Tibial artery (tissue), 4 donors: ENCODE data around the gene COL4A6.

Experiments used
- DNase-seq, 2 donors: peaks; one replicate each; pipeline ENCODE4 v3.0.0-alpha.2; 2019
- H3K27ac ChIP-seq, 2 donors: fragments of 200-600 bp; sonication (generic) in 1 of 2; 1 replicate in 1 of 2; 2 replicates in 1 of 2; pipeline ENCODE4 v1.5.1; 2018 to 2019; ENCODE audit warnings: mild to moderate bottlenecking in 1 of 2
- H3K27me3 ChIP-seq, 2 donors: fragments of 200-600 bp; sonication (generic) in 1 of 2; one replicate each; pipeline versions ENCODE4 v1.5.1 to v1.6.0; 2016 to 2019
- H3K36me3 ChIP-seq, 3 donors: fragments of 200-600 bp; sonication (generic) in 2 of 3; one replicate each; pipeline ENCODE4 v1.5.1; 2016 to 2019; ENCODE audit warnings: mild to moderate bottlenecking in 2 of 3
- H3K4me1 ChIP-seq, 4 donors: fragments of 200-600 bp; sonication (generic) in 2 of 4; 1 replicate in 3 of 4; 2 replicates in 1 of 4; pipeline ENCODE4 v1.5.1; 2016 to 2019
- H3K4me3 ChIP-seq, 2 donors: fragments of 200-600 bp; sonication (generic) in 1 of 2; 1 replicate in 1 of 2; 2 replicates in 1 of 2; pipeline ENCODE4 v1.5.1; 2018 to 2019; ENCODE audit warnings: mild to moderate bottlenecking in 2 of 2
- H3K9me3 ChIP-seq, 3 donors: fragments of 200-600 bp; sonication (generic) in 1 of 3; one replicate each; pipeline ENCODE4 v1.5.1; 2016 to 2019
- CTCF ChIP-seq, 2 experiments: fragments of 200-600 bp in 1 of 2; fragments of 450-650 bp in 1 of 2; IDR thresholded peaks; one replicate each; pipeline ENCODE4 v1.5.1; 2017 to 2019; ENCODE audit warnings: antibody characterized with exemption in 2 of 2, mild to moderate bottlenecking in 1 of 2, moderate library complexity in 1 of 2
- intact Hi-C: fragments of 100-400 bp; cut with DNase I; formaldehyde crosslinking; loops from one replicate; pipeline ENCODE4 v1.15.0; 2023; ENCODE audit warnings: low total_unique reads

The COL4A6 gene

GRCh38 chrX:108359806-108360602 is 78.2 kb downstream of the COL4A6 start:
- no peak for TF ChIP-seq CTCF (IDR thresholded peaks at IDR 0.05)
- Histone ChIP-seq H3K9me3 (no peaks in the 10 kb centered on the region), H3K4me3 (no peak overlapping the region), H3K4me1 (no peaks in the 10 kb centered on the region), H3K27me3 (no peaks in the 10 kb centered on the region), H3K27ac (no peak overlapping the region), H3K36me3 (no peaks in the 10 kb centered on the region)
- no peak for DNase-seq
- intact Hi-C loops, result no loop called here

GRCh38 chrX:108353452-108353851 is 84.8 kb downstream of the COL4A6 start:
- no peak for TF ChIP-seq CTCF (IDR thresholded peaks at IDR 0.05)
- DNase-seq, result no peak
- H3K27ac ChIP-seq, result no peak overlapping the region

GRCh38 chrX:108349210-108349609 is 89.0 kb downstream of the COL4A6 start:
- intact Hi-C loops, result no loop called here
- Histone ChIP-seq H3K4me1 (peaks cover 0 to 16% (median 0%) of the 10 kb centered on the region in 4 donors), H3K27me3 (no peaks in the 10 kb centered on the region), H3K4me3 (no peak overlapping the region), H3K9me3 (no peaks in the 10 kb centered on the region), H3K27ac (no peak overlapping the region), H3K36me3 (no peaks in the 10 kb centered on the region)
- no peak for TF ChIP-seq CTCF (IDR thresholded peaks at IDR 0.05)
- DNase-seq, result no peak

More at GRCh38 chrX:108353452-108353851, 84.8 kb downstream of the COL4A6 start:
- peaks cover 0 to 5% (median 0%) of the 10 kb centered on the region in 4 donors for H3K4me1 ChIP-seq
- no peaks in the 10 kb centered on the region for H3K27me3 ChIP-seq
- no peaks in the 10 kb centered on the region for H3K36me3 ChIP-seq
- intact Hi-C loops, result no loop called here
- H3K4me3 ChIP-seq, result no peak overlapping the region
- H3K9me3 ChIP-seq, result no peaks in the 10 kb centered on the region

GRCh38 chrX:108348525-108348924 is 89.7 kb downstream of the COL4A6 start:
- no peak overlapping the region for H3K27ac ChIP-seq
- H3K27me3 ChIP-seq, result no peaks in the 10 kb centered on the region
- intact Hi-C loops, result no loop called here

GRCh38 chrX:108347800-108348199 is 90.4 kb downstream of the COL4A6 start:
- no peak for DNase-seq
- no peak for TF ChIP-seq CTCF (IDR thresholded peaks at IDR 0.05)
- Histone ChIP-seq H3K27me3 (no peaks in the 10 kb centered on the region), H3K27ac (no peak overlapping the region), H3K4me1 (peaks cover 0 to 26% (median 0%) of the 10 kb centered on the region in 4 donors), H3K36me3 (no peaks in the 10 kb centered on the region), H3K4me3 (no peak overlapping the region), H3K9me3 (no peaks in the 10 kb centered on the region)
- intact Hi-C loops, result no loop called here

More at GRCh38 chrX:108348525-108348924, 89.7 kb downstream of the COL4A6 start:
- no peak for TF ChIP-seq CTCF (IDR thresholded peaks at IDR 0.05)
- Histone ChIP-seq H3K36me3 (no peaks in the 10 kb centered on the region), H3K4me1 (peaks cover 0 to 22% (median 0%) of the 10 kb centered on the region in 4 donors), H3K4me3 (no peak overlapping the region), H3K9me3 (no peaks in the 10 kb centered on the region)
- DNase-seq, result no peak
